Kidney (tissue), 14 donors: Measurements from ENCODE around the gene LRP1. TPM values are rescaled to one million over a fixed set of nuclear protein-coding genes. Genes with fewer than 3 reads are reported as not detected.

Source experiments
- DNase-seq, 5 donors: peaks; one replicate each; pipeline ENCODE4 v3.0.0-alpha.2; 2013 to 2020
- FAIRE-seq: peaks from 2 replicates; lab custom pipeline; 2012; peaks lifted over from hg19 to GRCh38; lab: Jason Lieb, UNC
- H3K27ac ChIP-seq, 2 donors: one replicate each; pipeline ENCODE4 v1.7.0; 2013; ENCODE audit warnings: low read depth in 2 of 2, low read length in 2 of 2, inconsistent platforms in 1 of 2
- H3K27me3 ChIP-seq: one replicate; pipeline ENCODE4 v1.7.1; 2013; ENCODE audit warnings: low read length, inconsistent platforms; ENCODE audit not compliant: control insufficient read depth, insufficient read depth
- H3K36me3 ChIP-seq, 3 donors: one replicate each; pipeline versions ENCODE4 v1.7.0 to v1.7.1; 2013; ENCODE audit warnings: low read length in 3 of 3, control low read depth in 1 of 3, inconsistent platforms in 1 of 3; ENCODE audit not compliant: insufficient read depth in 3 of 3, control insufficient read depth in 2 of 3
- H3K4me1 ChIP-seq, 3 donors: one replicate each; pipeline versions ENCODE4 v1.7.0 to v1.7.1; 2013; ENCODE audit warnings: low read length in 3 of 3, inconsistent platforms in 1 of 3, low read depth in 1 of 3; ENCODE audit not compliant: control insufficient read depth in 2 of 3, insufficient read depth in 2 of 3
- H3K4me3 ChIP-seq, 3 donors: one replicate each; pipeline versions ENCODE4 v1.7.0 to v1.8.1; 2013; ENCODE audit warnings: low read length in 3 of 3, control low read depth in 1 of 3, inconsistent platforms in 1 of 3
- H3K9ac ChIP-seq, 3 donors: one replicate each; pipeline versions ENCODE4 v1.7.0 to v1.7.1; 2013; ENCODE audit warnings: low read length in 3 of 3, control low read depth in 1 of 3, inconsistent platforms in 1 of 3
- H3K9me3 ChIP-seq, 3 donors: one replicate each; pipeline versions ENCODE4 v1.7.0 to v1.7.1; 2013; ENCODE audit warnings: low read length in 3 of 3, control low read depth in 1 of 3, inconsistent platforms in 1 of 3; ENCODE audit not compliant: control insufficient read depth in 2 of 3, insufficient read depth in 1 of 3
- intact Hi-C: fragments of 100-400 bp; cut with DNase I; formaldehyde crosslinking; loops from one replicate; pipeline ENCODE4 v1.11.1; 2022
- polyA plus RNA-seq: library from polyadenylated mRNA; stranded (reverse); fragments of 350-450 nt; fragmentation: Illumina TruSeq; extraction: RNeasy Lipid Tissue Mini Kit (QIAGEN cat#74804); gene quantifications from one replicate; pipeline ENCODE4 v1.2.3, GENCODE V29; 2014; ENCODE audit warnings: low read depth, low replicate concordance; ENCODE audit not compliant: insufficient read depth
- total RNA-seq: library from RNA; stranded (reverse); fragmentation: NEBNext Ultra II Directional; extraction: Animal tissue kit (Norgen Biotek cat#: 25700); gene quantifications from one replicate; pipeline ENCODE4 v1.2.1, GENCODE V29; 2021
- TF ChIP-seq, protein P1 (sequence below): IDR thresholded peaks from 3 replicates; pipeline ENCODE4 v1.5.1; 2012; ENCODE audit warnings: mild to moderate bottlenecking, moderate library complexity, borderline replicate concordance; ENCODE audit not compliant: insufficient read depth; ENCODE audit errors: extremely low read depth
- donor health status: control.
- donor health status: control.
- donor health status: control.
- donor health status: control.
- donor health status: control.
- donor health status: DM: yes; HTN: yes; CAD: no.
- donor health status: Normal renal cell carcinoma (clear cell type).

The LRP1 gene
- total and polyA plus RNA-seq, 2 donors from 2014 or later: 18.7 to 121 TPM

DNA sequence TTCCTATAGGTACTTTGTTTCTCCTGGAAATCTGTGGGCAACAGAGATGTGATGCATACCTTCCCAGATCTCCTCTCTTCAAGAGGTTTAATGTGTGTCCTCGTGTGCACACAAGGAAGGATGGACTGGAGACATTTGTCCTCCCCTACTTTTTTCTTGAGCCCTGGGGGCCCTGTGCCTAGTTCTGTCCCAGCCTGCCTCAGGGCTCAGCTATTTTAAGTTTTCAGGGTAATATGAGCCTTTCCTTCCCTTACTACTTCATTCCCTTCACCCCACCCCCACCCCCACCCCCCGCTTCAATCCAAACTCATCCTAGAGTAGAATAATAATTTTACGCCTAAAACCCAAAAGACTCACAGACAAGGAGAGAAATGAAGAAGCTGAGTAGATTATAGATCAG is 122.3 kb downstream of the LRP1 start:
- no peaks in the 10 kb centered on the region for H3K4me1 ChIP-seq
- FAIRE-seq (no peak), DNase-seq (no peak)
- no peak overlapping the region for H3K4me3 ChIP-seq
- H3K27me3 ChIP-seq: no peaks in the 10 kb centered on the region
- H3K9ac ChIP-seq: no peak overlapping the region
- no peaks in the 10 kb centered on the region for H3K9me3 ChIP-seq
- H3K27ac ChIP-seq: no peak overlapping the region
- TF ChIP-seq, protein P1, sequence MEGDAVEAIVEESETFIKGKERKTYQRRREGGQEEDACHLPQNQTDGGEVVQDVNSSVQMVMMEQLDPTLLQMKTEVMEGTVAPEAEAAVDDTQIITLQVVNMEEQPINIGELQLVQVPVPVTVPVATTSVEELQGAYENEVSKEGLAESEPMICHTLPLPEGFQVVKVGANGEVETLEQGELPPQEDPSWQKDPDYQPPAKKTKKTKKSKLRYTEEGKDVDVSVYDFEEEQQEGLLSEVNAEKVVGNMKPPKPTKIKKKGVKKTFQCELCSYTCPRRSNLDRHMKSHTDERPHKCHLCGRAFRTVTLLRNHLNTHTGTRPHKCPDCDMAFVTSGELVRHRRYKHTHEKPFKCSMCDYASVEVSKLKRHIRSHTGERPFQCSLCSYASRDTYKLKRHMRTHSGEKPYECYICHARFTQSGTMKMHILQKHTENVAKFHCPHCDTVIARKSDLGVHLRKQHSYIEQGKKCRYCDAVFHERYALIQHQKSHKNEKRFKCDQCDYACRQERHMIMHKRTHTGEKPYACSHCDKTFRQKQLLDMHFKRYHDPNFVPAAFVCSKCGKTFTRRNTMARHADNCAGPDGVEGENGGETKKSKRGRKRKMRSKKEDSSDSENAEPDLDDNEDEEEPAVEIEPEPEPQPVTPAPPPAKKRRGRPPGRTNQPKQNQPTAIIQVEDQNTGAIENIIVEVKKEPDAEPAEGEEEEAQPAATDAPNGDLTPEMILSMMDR: no peak
- intact Hi-C loops: no loop called here
- peaks cover 0 to 5% (median 1%) of the 10 kb centered on the region in 3 donors for H3K36me3 ChIP-seq

DNA sequence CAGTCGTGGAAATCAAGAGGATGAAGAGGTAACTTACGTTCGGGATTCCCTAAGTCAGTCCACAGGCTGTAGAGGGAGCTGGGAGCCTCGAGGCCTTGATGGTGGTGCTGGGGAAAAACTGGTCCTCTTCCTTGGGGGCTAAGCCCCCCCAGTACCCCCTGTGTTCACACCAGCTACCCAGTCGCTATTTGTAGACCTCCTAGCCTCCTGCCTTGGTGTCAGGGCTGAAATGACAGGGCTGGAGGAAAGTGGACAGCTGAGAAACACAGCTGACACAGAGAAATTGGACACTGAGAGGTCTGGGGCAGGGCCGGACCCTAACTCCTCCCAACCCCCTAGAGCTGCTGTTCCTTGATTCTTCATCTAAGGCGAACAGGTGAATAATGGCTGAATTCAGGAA is 122.7 kb downstream of the LRP1 start, which contains the start of gene STAC3:
STAC3 (minus strand) TSS at position 232 of the 400 bp plus-strand sequence. CDS start 1,551 bp downstream, outside the sequence.
- H3K27me3 ChIP-seq: no peaks in the 10 kb centered on the region
- H3K4me1 ChIP-seq: no peaks in the 10 kb centered on the region
- no peaks in the 10 kb centered on the region for H3K9me3 ChIP-seq
- H3K4me3 ChIP-seq: no peak within 1 kb of the TSS
- no peak within 1 kb of the TSS for H3K9ac ChIP-seq
- intact Hi-C loops: no loop called here
- DNase-seq (no peak), FAIRE-seq (no peak)
- no peak within 1 kb of the TSS for H3K27ac ChIP-seq
- TF ChIP-seq, protein P1: no peak
- H3K36me3 ChIP-seq: peaks cover 0 to 9% (median 5%) of the 10 kb centered on the region in 3 donors

DNA sequence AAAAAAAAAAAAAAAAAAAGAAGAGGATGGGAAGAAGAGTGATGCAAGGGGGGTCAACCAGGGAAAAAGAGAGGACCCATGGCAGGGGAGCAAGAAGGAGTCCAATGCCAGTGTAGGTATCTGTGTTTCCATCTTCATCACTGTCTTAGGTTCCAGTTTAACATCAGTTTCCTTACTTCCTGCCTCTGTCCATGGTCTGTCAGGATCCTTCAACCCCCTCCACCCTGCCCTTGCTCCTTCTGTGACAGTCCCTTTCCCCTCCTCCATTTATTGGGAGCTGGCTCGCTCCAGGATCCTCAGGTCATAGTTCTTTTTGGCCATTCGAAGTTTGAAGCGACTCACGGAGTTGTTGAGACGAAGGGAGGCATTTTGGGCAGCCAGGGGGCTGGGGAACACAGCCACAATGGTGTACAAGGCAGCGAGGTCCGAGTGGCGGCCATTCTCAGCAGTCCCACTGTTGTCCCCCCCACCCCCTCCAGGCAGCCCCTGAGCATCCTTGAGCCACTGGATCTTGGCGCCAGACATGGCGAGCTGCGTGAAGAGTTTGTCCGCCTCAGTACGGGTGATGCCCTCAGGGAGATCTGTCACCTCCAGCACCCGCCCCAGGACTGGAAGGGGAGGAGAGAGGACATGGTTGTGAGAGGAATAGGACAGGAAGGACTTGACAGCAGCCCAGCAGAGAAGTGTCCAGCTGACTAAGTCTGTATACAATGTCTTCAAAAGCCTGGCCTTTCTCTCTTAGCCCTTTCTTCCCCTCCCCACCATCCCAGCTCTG is 126.4 kb downstream of the LRP1 start:
- Histone ChIP-seq H3K9ac (no peak overlapping the region), H3K36me3 (peaks cover 6 to 40% (median 27%) of the 10 kb centered on the region in 3 donors), H3K27ac (no peak overlapping the region), H3K9me3 (no peaks in the 10 kb centered on the region), H3K4me1 (no peaks in the 10 kb centered on the region), H3K27me3 (no peaks in the 10 kb centered on the region), H3K4me3 (no peak overlapping the region)
- intact Hi-C loops: no loop called here
- no peak for DNase-seq
- FAIRE-seq: no peak
- TF ChIP-seq, protein P1: no peak
